HL-60 (cell line): ENCODE data around the gene DUOX2.
"Not testable (repeated sequence)": the region's sequence is repeated elsewhere in the genome, so short reads cannot be mapped to it uniquely, and the experiment has no call there.

Experiments
- DNase-seq, 2 experiments: peaks; one replicate each; pipeline ENCODE4 v3.0.0-alpha.2; 2010 to 2020; ENCODE audit warnings: low read depth in 1 of 2, low spot score in 1 of 2
- H3K27ac ChIP-seq: fragments of 250-450 bp; sonication (Bioruptor Pico); replicated peaks from 2 replicates; pipeline ENCODE4 v1.5.1; 2020; ENCODE audit warnings: mild to moderate bottlenecking, moderate library complexity
- H3K27me3 ChIP-seq: fragments of 250-450 bp; sonication (Bioruptor Pico); 2 replicates; pipeline ENCODE4 v1.5.1; 2021; ENCODE audit warnings: mild to moderate bottlenecking, moderate library complexity; ENCODE audit not compliant: insufficient read depth, poor library complexity, severe bottlenecking
- H3K4me3 ChIP-seq: replicated peaks from 2 replicates; pipeline ENCODE4 v1.5.1; 2011; ENCODE audit warnings: mild to moderate bottlenecking, control low read depth, low read length; ENCODE audit not compliant: insufficient read depth
- GABPA ChIP-seq: IDR thresholded peaks from 2 replicates; pipeline ENCODE4 v1.6.1; 2012; ENCODE audit warnings: low read depth
- POLR2AphosphoS5 ChIP-seq: IDR thresholded peaks from 2 replicates; pipeline ENCODE4 v1.6.1; 2012; ENCODE audit warnings: low read depth
- REST ChIP-seq: IDR thresholded peaks from 2 replicates; pipeline ENCODE4 v1.6.1; 2012; ENCODE audit warnings: low read depth; ENCODE audit not compliant: insufficient replicate concordance
- SPI1 ChIP-seq: IDR thresholded peaks from 2 replicates; pipeline ENCODE4 v1.6.1; 2012; ENCODE audit warnings: low read depth, mild to moderate bottlenecking, borderline replicate concordance
- TF ChIP-seq, protein P1 (sequence below): IDR thresholded peaks from one replicate; pipeline ENCODE4 v1.5.1; 2011; ENCODE audit warnings: low read length, control low read depth, inconsistent platforms; ENCODE audit not compliant: insufficient read depth

The DUOX2 gene

GRCh38 chr15:45136378-45136764, 22.4 kb upstream of the DUOX2 start:
- H3K4me3 ChIP-seq, result no peak overlapping the region
- H3K27ac ChIP-seq, result no peak overlapping the region
- DNase-seq, result no peak
- TF ChIP-seq, protein P1, sequence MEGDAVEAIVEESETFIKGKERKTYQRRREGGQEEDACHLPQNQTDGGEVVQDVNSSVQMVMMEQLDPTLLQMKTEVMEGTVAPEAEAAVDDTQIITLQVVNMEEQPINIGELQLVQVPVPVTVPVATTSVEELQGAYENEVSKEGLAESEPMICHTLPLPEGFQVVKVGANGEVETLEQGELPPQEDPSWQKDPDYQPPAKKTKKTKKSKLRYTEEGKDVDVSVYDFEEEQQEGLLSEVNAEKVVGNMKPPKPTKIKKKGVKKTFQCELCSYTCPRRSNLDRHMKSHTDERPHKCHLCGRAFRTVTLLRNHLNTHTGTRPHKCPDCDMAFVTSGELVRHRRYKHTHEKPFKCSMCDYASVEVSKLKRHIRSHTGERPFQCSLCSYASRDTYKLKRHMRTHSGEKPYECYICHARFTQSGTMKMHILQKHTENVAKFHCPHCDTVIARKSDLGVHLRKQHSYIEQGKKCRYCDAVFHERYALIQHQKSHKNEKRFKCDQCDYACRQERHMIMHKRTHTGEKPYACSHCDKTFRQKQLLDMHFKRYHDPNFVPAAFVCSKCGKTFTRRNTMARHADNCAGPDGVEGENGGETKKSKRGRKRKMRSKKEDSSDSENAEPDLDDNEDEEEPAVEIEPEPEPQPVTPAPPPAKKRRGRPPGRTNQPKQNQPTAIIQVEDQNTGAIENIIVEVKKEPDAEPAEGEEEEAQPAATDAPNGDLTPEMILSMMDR, result no peak
- TF ChIP-seq REST (no peak), GABPA (no peak), POLR2AphosphoS5 (no peak), SPI1 (no peak)
- H3K27me3 ChIP-seq, result peaks cover 23% of the 10 kb centered on the region

DNA sequence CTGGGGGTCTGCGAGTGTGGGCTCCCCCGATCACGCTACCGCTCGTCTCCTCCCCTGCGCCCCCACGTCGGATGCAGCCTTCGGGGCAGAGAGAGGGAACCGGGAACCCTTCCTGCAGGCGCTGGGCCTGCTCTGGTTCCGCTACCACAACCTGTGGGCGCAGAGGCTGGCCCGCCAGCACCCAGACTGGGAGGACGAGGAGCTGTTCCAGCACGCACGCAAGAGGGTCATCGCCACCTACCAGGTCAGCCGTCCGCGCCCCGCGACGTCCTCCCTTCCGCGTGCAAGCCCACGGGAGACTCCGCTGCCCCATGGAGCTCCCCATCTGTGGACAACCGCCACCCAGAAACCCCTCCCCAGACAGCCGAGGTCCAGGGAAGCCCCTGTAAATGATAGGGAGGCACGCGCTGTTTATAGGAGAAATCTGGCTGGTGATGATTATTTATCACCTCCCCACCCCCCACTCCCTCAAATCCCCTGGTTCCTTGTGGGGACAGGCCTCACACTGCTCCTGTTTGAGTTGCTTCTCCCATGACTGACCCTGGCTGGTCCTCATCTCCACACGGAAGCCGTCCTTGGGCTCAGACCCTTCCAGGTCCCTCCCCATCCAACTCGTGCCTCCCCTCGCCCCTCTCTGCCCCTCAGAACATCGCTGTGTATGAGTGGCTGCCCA, 21.9 kb upstream of the DUOX2 start:
- peaks cover 23% of the 10 kb centered on the region for H3K27me3 ChIP-seq
- DNase-seq, H3K27ac ChIP-seq, H3K4me3 ChIP-seq: not testable (repeated sequence)

DNA sequence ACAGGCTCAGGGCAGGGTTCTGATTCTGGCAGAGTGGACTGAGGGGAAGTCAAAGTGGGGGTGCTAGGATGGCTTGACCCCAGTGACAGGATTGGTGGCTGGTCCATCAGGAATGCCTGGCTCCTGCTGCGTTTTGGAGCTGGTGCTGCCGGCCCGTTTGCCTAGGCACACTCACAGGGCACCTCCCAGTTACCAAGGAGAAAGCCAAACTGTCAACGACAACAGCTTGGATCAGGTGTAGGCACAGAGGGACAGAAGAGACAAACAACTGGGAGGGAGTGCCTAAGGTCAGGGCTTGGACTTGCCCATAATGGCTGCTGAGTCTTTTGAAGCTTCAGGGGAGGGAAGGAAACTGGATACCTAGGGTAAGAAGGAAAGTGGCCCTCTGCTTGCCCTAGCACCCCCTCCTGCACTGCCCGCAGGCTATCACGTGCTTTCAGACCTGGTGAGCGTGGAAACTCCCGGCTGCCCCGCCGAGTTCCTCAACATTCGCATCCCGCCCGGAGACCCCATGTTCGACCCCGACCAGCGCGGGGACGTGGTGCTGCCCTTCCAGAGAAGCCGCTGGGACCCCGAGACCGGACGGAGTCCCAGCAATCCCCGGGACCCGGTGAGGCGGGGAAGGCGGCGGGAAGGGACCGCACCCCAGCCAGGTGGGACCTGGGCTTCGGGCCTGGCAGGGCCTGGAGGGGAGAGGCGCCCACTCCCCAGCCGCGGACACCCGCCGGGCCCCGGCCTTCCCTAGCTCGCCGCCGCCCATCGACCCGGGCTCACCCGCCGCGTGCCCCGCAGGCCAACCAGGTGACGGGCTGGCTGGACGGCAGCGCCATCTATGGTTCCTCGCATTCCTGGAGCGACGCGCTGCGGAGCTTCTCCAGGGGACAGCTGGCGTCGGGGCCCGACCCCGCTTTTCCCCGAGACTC, 21.0 kb upstream of the DUOX2 start:
- no peak overlapping the region for H3K4me3 ChIP-seq

DNA sequence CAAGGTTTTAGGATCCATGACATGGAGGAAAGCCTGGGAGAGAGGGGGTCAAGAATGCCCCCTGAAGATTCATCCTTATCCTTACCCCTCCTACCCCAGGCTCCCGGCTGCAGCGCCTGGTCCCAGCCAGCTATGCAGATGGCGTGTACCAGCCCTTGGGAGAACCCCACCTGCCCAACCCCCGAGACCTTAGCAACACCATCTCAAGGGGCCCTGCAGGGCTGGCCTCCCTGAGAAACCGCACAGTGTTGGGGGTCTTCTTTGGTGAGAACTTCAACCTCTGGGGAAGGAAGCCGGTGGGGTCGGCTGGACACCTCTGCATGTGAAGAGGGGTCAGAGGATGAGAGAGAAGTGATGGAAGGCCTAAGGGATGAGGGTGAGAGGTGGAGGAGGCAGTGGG, 20.1 kb upstream of the DUOX2 start:
- Histone ChIP-seq H3K27me3 (peaks cover 40% of the 10 kb centered on the region), H3K4me3 (no peak overlapping the region), H3K27ac (no peak overlapping the region)
- no peak for TF ChIP-seq GABPA
- no peak for TF ChIP-seq POLR2AphosphoS5
- TF ChIP-seq, protein P1, result no peak
- TF ChIP-seq REST, result no peak
- TF ChIP-seq SPI1, result no peak
- DNase-seq, result no peak

More for the DNA sequence above, 21.0 kb upstream of the DUOX2 start:
- Histone ChIP-seq H3K27ac (no peak overlapping the region), H3K27me3 (peaks cover 31% of the 10 kb centered on the region)
- no peak for TF ChIP-seq REST
- DNase-seq, result no peak
